Adrenal gland (tissue), 12 donors: Measurements from ENCODE around the gene MYO1B. TPM values are rescaled to one million over a fixed set of nuclear protein-coding genes. Genes with fewer than 3 reads are reported as not detected.

Experiments used
- DNase-seq, 7 donors: peaks; one replicate each; pipeline ENCODE4 v3.0.0-alpha.2; 2019 to 2020
- H3K27ac ChIP-seq, 5 donors: fragments of 200-600 bp; sonication (generic) in 4 of 5; 1 replicate in 3 of 5; 2 replicates in 2 of 5; pipeline versions ENCODE4 v1.5.1 to v1.8.0; 2016 to 2020; ENCODE audit warnings: mild to moderate bottlenecking in 1 of 5
- H3K27me3 ChIP-seq: fragments of 200-600 bp; 2 replicates; pipeline ENCODE4 v1.8.0; 2021
- H3K36me3 ChIP-seq, 2 donors: fragments of 200-600 bp; replicated peaks in 1 of 2; 1 replicate in 1 of 2; 2 replicates in 1 of 2; pipeline versions ENCODE4 v1.5.1 to v1.8.0; 2018 to 2022
- H3K4me1 ChIP-seq, 2 donors: fragments of 200-600 bp; replicated peaks in 1 of 2; 1 replicate in 1 of 2; 2 replicates in 1 of 2; pipeline versions ENCODE4 v1.5.1 to v1.8.0; 2018 to 2021
- H3K4me3 ChIP-seq, 4 donors: fragments of 200-600 bp; sonication (generic) in 3 of 4; one replicate each; pipeline ENCODE4 v1.5.1; 2016 to 2018
- H3K9me3 ChIP-seq, 3 donors: fragments of 200-600 bp; sonication (generic) in 1 of 3; replicated peaks in 1 of 3; 1 replicate in 2 of 3; 2 replicates in 1 of 3; pipeline versions ENCODE4 v1.5.1 to v1.8.0; 2016 to 2021
- POLR2A ChIP-seq, 2 donors: fragments of 450-650 bp; IDR thresholded peaks; one replicate each; pipeline ENCODE4 v1.6.1; 2017; ENCODE audit warnings: antibody characterized with exemption in 2 of 2, mild to moderate bottlenecking in 2 of 2, moderate library complexity in 1 of 2
- WGBS, 4 donors: extraction: QIAGEN DNeasy Blood & Tissue Kit in 2 of 4; methylation state at CpG; one replicate each; pipeline versions ENCODE4 v1.1.5 to v1.1.7; 2013 to 2017; 5-methylcytosine and 5-hydroxymethylcytosine counted together
- intact Hi-C, 2 donors: fragments of 100-400 bp; cut with DNase I; formaldehyde crosslinking; loops; one replicate each; pipeline versions ENCODE4 v1.14.1 to v1.15.0; 2022 to 2023
- polyA plus RNA-seq, 3 donors: library from polyadenylated mRNA; stranded (reverse); fragments of 200-250 nt in 2 of 3; fragments of 350-450 nt in 1 of 3; fragmentation: Illumina TruSeq in 1 of 3; extraction: RNeasy Lipid Tissue Mini Kit (QIAGEN cat#74804) in 1 of 3; gene quantifications; one replicate each; pipeline ENCODE4 v1.2.3, GENCODE V29; 2013 to 2014
- total RNA-seq, 9 donors: library from RNA; depleted of rRNA in 4 of 9; stranded (reverse); fragments of >200 nt in 4 of 9; fragments of 120-200 nt in 1 of 9; fragmentation: NEBNext Ultra II Directional in 1 of 9; extraction: Animal tissue kit (Norgen Biotek cat#: 25700) in 1 of 9; gene quantifications; one replicate each; pipeline versions ENCODE4 v1.1.0 to v1.2.4, GENCODE V29; 2013 to 2023
- TF ChIP-seq, protein P1 (sequence below), 6 experiments: fragments of 450-650 bp in 4 of 6; fragments of 200-600 bp in 2 of 6; sonication (generic) in 1 of 6; IDR thresholded peaks; 1 replicate in 5 of 6; 2 replicates in 1 of 6; pipeline versions ENCODE4 v1.5.1 to v1.8.0; 2016 to 2021; ENCODE audit warnings: antibody characterized with exemption in 6 of 6, mild to moderate bottlenecking in 2 of 6, moderate library complexity in 1 of 6
- donor health status: healthy with polysubstance abuse.
- donor health status: Bipolar disorder and iron deficiency.
- donor health status: DM: yes; HTN: yes; CAD: no.
- donor health status: DM: no; HTN: no; CAD: no.
- donor health status: DM: no; HTN: no; CAD: no.
- donor health status: DM: yes; HTN: yes; CAD: no.

MYO1B gene
- total and polyA plus RNA-seq, 12 donors = 6.9 to 24.0 (median 14.0) TPM

DNA sequence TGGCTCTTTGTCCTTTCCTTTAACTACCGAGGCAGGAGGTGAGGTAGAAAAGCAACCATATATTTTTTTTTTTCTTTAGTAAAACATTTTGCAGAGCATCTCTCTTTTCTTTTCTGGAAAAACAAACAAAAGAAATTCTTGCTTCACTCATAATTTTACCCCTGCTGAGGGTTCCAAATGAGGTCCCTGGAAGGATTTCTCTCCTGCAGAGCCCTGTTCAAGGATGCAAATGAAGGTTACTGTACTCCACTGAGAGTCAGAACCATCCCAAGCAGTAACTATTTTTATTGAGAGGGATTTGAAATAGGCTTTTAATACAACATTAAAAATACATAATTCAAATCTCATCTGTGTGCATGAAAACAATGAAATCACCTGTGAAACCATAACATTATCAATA lies 19.5 kb upstream of the MYO1B start:
- Histone ChIP-seq H3K36me3 (no peaks in the 10 kb centered on the region), H3K27ac (no peak overlapping the region), H3K27me3 (no peaks in the 10 kb centered on the region), H3K4me3 (no peak overlapping the region), H3K4me1 (no peaks in the 10 kb centered on the region), H3K9me3 (no peaks in the 10 kb centered on the region)
- DNase-seq = no peak
- 78 to 96% (median 88%) methylated on average over 1 of the region's 1 CpG for WGBS, 4 donors
- intact Hi-C loops = no loop called here
- TF ChIP-seq, protein P1, sequence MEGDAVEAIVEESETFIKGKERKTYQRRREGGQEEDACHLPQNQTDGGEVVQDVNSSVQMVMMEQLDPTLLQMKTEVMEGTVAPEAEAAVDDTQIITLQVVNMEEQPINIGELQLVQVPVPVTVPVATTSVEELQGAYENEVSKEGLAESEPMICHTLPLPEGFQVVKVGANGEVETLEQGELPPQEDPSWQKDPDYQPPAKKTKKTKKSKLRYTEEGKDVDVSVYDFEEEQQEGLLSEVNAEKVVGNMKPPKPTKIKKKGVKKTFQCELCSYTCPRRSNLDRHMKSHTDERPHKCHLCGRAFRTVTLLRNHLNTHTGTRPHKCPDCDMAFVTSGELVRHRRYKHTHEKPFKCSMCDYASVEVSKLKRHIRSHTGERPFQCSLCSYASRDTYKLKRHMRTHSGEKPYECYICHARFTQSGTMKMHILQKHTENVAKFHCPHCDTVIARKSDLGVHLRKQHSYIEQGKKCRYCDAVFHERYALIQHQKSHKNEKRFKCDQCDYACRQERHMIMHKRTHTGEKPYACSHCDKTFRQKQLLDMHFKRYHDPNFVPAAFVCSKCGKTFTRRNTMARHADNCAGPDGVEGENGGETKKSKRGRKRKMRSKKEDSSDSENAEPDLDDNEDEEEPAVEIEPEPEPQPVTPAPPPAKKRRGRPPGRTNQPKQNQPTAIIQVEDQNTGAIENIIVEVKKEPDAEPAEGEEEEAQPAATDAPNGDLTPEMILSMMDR (IDR thresholded peaks at IDR 0.05) = no peak
- TF ChIP-seq POLR2A (IDR thresholded peaks at IDR 0.05) = no peak

DNA sequence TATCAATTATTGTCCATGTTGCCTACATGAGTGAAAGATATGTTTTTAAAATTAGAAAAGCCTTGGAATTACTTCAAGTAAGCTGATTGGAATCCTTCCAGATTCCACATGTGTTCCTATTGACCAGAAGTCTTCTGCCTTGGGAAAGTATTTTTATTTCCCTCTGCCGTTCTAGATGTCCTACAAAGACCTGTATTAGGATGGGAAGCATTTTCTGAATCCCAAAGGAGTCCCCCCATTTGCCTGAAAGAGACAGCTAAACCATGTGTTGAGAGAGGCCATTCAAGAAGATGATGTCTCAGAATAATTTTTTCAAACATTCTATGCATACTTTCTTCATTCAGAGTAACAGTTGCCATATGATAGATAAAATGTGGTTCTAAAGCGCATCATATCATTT lies 19.0 kb upstream of the MYO1B start:
- WGBS, 4 donors = 23 to 60% (median 44%) methylated on average over 2 of the region's 2 CpGs
- H3K9me3 ChIP-seq = no peaks in the 10 kb centered on the region
- no peaks in the 10 kb centered on the region for H3K36me3 ChIP-seq
- no peak overlapping the region for H3K4me3 ChIP-seq
- intact Hi-C loops = no loop called here
- no peaks in the 10 kb centered on the region for H3K4me1 ChIP-seq
- no peak overlapping the region for H3K27ac ChIP-seq
- no peaks in the 10 kb centered on the region for H3K27me3 ChIP-seq
- TF ChIP-seq, protein P1 (IDR thresholded peaks at IDR 0.05) = no peak
- no peak for TF ChIP-seq POLR2A (IDR thresholded peaks at IDR 0.05)
- DNase-seq = no peak

DNA sequence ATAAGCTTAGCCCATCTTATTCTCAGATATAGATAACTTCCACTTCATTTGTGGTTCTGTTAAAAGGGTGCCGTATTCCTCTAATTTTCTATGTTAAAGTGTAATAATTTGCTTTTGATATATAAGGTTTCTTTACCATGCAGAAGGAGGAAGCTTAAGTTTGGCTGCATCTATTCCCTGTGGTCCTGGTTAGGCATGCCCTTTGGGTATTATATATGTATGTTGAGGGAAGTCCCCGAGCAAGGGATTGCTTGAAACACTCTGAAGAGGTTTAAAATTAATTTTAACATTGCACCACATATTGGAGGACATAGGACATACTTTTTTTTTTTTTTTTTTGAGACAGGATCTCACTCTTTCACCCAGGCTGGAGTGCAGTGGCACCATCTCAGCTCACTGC lies 16.9 kb upstream of the MYO1B start:
- intact Hi-C loops = no loop called here

DNA sequence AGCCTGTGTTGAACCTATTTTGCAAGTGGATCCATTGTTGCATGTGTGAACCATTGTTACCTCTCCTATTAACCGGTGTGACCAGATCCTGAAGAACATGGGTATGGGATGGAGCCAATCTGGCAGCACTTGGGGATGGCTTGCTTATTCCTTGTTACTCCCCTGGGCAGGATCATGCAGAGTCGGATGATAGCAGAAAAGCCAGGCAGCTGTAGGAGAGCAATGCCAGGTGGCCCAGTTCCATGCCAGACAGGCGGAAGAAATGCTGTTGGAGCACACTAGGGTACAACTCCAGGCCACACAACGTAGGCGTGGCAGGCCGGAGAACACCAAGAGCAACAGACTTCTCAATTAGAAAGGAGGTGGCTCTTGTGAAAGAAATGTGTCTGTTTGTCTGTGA lies 16.3 kb upstream of the MYO1B start:
- no peak for TF ChIP-seq POLR2A (IDR thresholded peaks at IDR 0.05)
- TF ChIP-seq, protein P1 (IDR thresholded peaks at IDR 0.05) = no peak
- Histone ChIP-seq H3K9me3 (no peaks in the 10 kb centered on the region), H3K27me3 (no peaks in the 10 kb centered on the region), H3K27ac (no peak overlapping the region), H3K4me1 (no peaks in the 10 kb centered on the region), H3K36me3 (no peaks in the 10 kb centered on the region), H3K4me3 (no peak overlapping the region)
- intact Hi-C loops = no loop called here
- WGBS, 4 donors = 81 to 85% (median 83%) methylated on average over 6 of the region's 6 CpGs
- peak in 1 of 7 donors; percentile 66 for DNase-seq

More for the DNA sequence above, 16.9 kb upstream of the MYO1B start:
- Histone ChIP-seq H3K9me3 (no peaks in the 10 kb centered on the region), H3K4me1 (no peaks in the 10 kb centered on the region), H3K27me3 (no peaks in the 10 kb centered on the region), H3K36me3 (no peaks in the 10 kb centered on the region), H3K4me3 (no peak overlapping the region), H3K27ac (no peak overlapping the region)
- WGBS, 4 donors = 78 to 85% (median 85%) methylated on average over 2 of the region's 2 CpGs
- no peak for DNase-seq
- TF ChIP-seq, protein P1 (IDR thresholded peaks at IDR 0.05) = no peak
- no peak for TF ChIP-seq POLR2A (IDR thresholded peaks at IDR 0.05)
